ENCODE results near the gene PFKL. TPM values are rescaled to one million over a fixed set of nuclear protein-coding genes. Genes with fewer than 3 reads are reported as not detected.

Gene PFKL
- total and polyA plus RNA-seq, 2 experiments from 2014 or later: 199 to 239 TPM

DNA sequence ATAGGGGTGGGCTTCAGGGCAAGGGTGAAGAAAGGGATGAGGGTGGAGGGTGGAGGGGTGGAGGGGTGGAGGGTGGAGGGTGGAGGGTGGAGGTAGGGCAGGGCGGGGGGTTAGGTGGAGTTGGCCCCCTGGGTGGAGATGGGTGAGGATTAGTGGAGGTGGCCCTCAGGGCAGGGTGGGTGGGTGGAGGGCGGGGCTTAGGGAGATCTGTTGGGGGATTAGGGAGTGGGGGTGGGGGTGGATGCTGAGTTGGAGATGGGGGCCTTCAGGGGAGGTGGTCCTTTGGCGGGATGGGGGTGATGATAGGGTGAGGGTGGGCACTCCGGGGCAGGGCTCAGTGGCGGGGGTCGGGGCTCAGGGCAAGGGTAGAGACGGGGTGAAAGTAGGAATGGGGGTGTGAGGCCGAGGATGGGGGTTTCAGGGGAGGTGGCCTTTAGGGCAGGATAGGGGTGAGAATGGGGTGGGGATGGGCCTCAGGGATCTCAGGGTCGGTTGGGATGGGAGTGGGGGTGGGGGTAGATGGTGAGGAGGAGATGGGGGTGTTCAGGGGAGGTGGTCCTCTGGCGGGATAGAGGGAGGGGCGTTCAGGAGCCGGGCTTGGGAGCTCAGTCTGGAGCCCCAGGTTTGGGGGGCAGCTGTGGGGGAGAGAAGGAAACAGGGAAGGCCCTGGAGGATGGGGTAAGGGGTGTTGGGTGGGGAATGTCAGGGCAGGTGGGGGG, 37.4 kb upstream of the PFKL start:
- Histone ChIP-seq H3K4me3 (no peak overlapping the region), H3F3A (ENCODE audit: insufficient read depth) (no peaks in the 10 kb centered on the region), H3K27ac (no peak overlapping the region), H3K27me3 (replicated peaks; ENCODE audit: insufficient read depth) (peaks cover 7% of the 10 kb centered on the region; the same call in 1 of the 2 replicates), H3K79me2 (ENCODE audit: insufficient read depth) (no peaks in the 10 kb centered on the region), H3K9ac (no peak overlapping the region), H3K9me3 (ENCODE audit: low read depth) (no peaks in the 10 kb centered on the region), H2AFZ (no peak overlapping the region), H3K4me2 (ENCODE audit: unreplicated experiment) (no peak overlapping the region), H4K20me1 (ENCODE audit: insufficient read depth) (no peaks in the 10 kb centered on the region), H3K4me1 (ENCODE audit: insufficient read depth) (no peaks in the 10 kb centered on the region), H3K36me3 (ENCODE audit: low read depth) (no peaks in the 10 kb centered on the region), H3K9me2 (ENCODE audit: insufficient read depth) (no peaks in the 10 kb centered on the region)
- no peak for TF ChIP-seq EZH2phosphoT487 (IDR thresholded peaks at IDR 0.05; ENCODE audit: insufficient read depth, low read depth)
- TF ChIP-seq EZH2 (IDR thresholded peaks at IDR 0.05; ENCODE audit: insufficient read depth, poor library complexity, severe bottlenecking): no peak
- 60 to 66% methylated on average over 1 to 12 of the region's 12 CpGs for WGBS, 2 experiments (ENCODE audit: low coverage in 1 of 2, low lambda C conversion rate in 2 of 2, missing lambda C conversion rate in 2 of 2)
- in situ Hi-C loops (cut with MboI): no loop called here
- DNase-seq: no peak

- no peak for DNase-seq
- H3F3A ChIP-seq (ENCODE audit: insufficient read depth): no peaks in the 10 kb centered on the region
- H4K20me1 ChIP-seq (ENCODE audit: insufficient read depth): no peaks in the 10 kb centered on the region
- H3K27me3 ChIP-seq (replicated peaks; ENCODE audit: insufficient read depth): peaks cover 7% of the 10 kb centered on the region; the same call in 1 of the 2 replicates
- H3K36me3 ChIP-seq (ENCODE audit: low read depth): no peaks in the 10 kb centered on the region
- H3K79me2 ChIP-seq (ENCODE audit: insufficient read depth): no peaks in the 10 kb centered on the region
- no peak overlapping the region for H3K4me3 ChIP-seq
- H3K27ac ChIP-seq: no peak overlapping the region
- H3K9me2 ChIP-seq (ENCODE audit: insufficient read depth): no peaks in the 10 kb centered on the region
- in situ Hi-C loops (cut with MboI): no loop called here
- no peak overlapping the region for H3K4me2 ChIP-seq (ENCODE audit: unreplicated experiment)
- TF ChIP-seq EZH2phosphoT487 (IDR thresholded peaks at IDR 0.05; ENCODE audit: insufficient read depth, low read depth) (no peak), EZH2 (IDR thresholded peaks at IDR 0.05; ENCODE audit: insufficient read depth, poor library complexity, severe bottlenecking) (no peak)
- 18% methylated on average over 15 to 18 of the region's 18 CpGs for WGBS, 2 experiments (ENCODE audit: low coverage in 1 of 2, low lambda C conversion rate in 2 of 2, missing lambda C conversion rate in 2 of 2)
- no peak overlapping the region for H3K9ac ChIP-seq
- H2AFZ ChIP-seq: no peak overlapping the region
- no peaks in the 10 kb centered on the region for H3K9me3 ChIP-seq (ENCODE audit: low read depth)
- H3K4me1 ChIP-seq (ENCODE audit: insufficient read depth): no peaks in the 10 kb centered on the region
These were observed 36.6 kb upstream of the PFKL start for GRCh38 chr21:44263221-44263760.

- 67 to 69% methylated on average over 4 of the region's 4 CpGs for WGBS, 2 experiments (ENCODE audit: low coverage in 1 of 2, low lambda C conversion rate in 2 of 2, missing lambda C conversion rate in 2 of 2)
- H3K9me3 ChIP-seq (ENCODE audit: low read depth): no peaks in the 10 kb centered on the region
- no peaks in the 10 kb centered on the region for H3K79me2 ChIP-seq (ENCODE audit: insufficient read depth)
- in situ Hi-C loops (cut with MboI): no loop called here
- no peak overlapping the region for H3K4me3 ChIP-seq
- H3K36me3 ChIP-seq (ENCODE audit: low read depth): no peaks in the 10 kb centered on the region
- no peaks in the 10 kb centered on the region for H4K20me1 ChIP-seq (ENCODE audit: insufficient read depth)
- H3K27me3 ChIP-seq (replicated peaks; ENCODE audit: insufficient read depth): peaks cover 7% of the 10 kb centered on the region; the same call in 1 of the 2 replicates
- no peak overlapping the region for H3K4me2 ChIP-seq (ENCODE audit: unreplicated experiment)
- no peak for DNase-seq
- H3K9me2 ChIP-seq (ENCODE audit: insufficient read depth): no peaks in the 10 kb centered on the region
- no peak for TF ChIP-seq EZH2 (IDR thresholded peaks at IDR 0.05; ENCODE audit: insufficient read depth, poor library complexity, severe bottlenecking)
- TF ChIP-seq EZH2phosphoT487 (IDR thresholded peaks at IDR 0.05; ENCODE audit: insufficient read depth, low read depth): no peak
- H3K27ac ChIP-seq: no peak overlapping the region
- H3F3A ChIP-seq (ENCODE audit: insufficient read depth): no peaks in the 10 kb centered on the region
- H3K9ac ChIP-seq: no peak overlapping the region
- H3K4me1 ChIP-seq (ENCODE audit: insufficient read depth): no peaks in the 10 kb centered on the region
- no peak overlapping the region for H2AFZ ChIP-seq
These were observed 36.1 kb upstream of the PFKL start for GRCh38 chr21:44263768-44264167.

- Histone ChIP-seq H3K9me2 (ENCODE audit: insufficient read depth) (no peaks in the 10 kb centered on the region), H3K4me1 (ENCODE audit: insufficient read depth) (no peaks in the 10 kb centered on the region), H4K20me1 (ENCODE audit: insufficient read depth) (no peaks in the 10 kb centered on the region), H3K9me3 (ENCODE audit: low read depth) (no peaks in the 10 kb centered on the region), H3K27ac (no peak overlapping the region), H3K4me3 (no peak overlapping the region), H3K9ac (no peak overlapping the region), H3K4me2 (ENCODE audit: unreplicated experiment) (no peak overlapping the region), H3K79me2 (ENCODE audit: insufficient read depth) (no peaks in the 10 kb centered on the region), H3F3A (ENCODE audit: insufficient read depth) (no peaks in the 10 kb centered on the region), H3K27me3 (replicated peaks; ENCODE audit: insufficient read depth) (peaks cover 4% of the 10 kb centered on the region; the same call in 1 of the 2 replicates), H2AFZ (no peak overlapping the region), H3K36me3 (ENCODE audit: low read depth) (no peaks in the 10 kb centered on the region)
- 71 to 81% methylated on average over 15 to 17 of the region's 17 CpGs for WGBS, 2 experiments (ENCODE audit: low coverage in 1 of 2, low lambda C conversion rate in 2 of 2, missing lambda C conversion rate in 2 of 2)
- TF ChIP-seq EZH2 (IDR thresholded peaks at IDR 0.05; ENCODE audit: insufficient read depth, poor library complexity, severe bottlenecking) (no peak), EZH2phosphoT487 (IDR thresholded peaks at IDR 0.05; ENCODE audit: insufficient read depth, low read depth) (no peak)
- no peak for DNase-seq
- in situ Hi-C loops (cut with MboI): no loop called here
These were observed 34.1 kb upstream of the PFKL start for GRCh38 chr21:44265734-44266270.
